Smooth muscle cell (in vitro differentiated cells): ENCODE measurements around the gene ST6GALNAC4. TPM values are rescaled to one million over a fixed set of nuclear protein-coding genes. Genes with fewer than 3 reads are reported as not detected.

ENCODE experiments used
- DNase-seq: peaks from one replicate; lab custom pipeline; 2025; ENCODE audit not compliant: unreplicated experiment; lab: John Stamatoyannopoulos, UW
- H2AFZ ChIP-seq: fragments of 200-600 bp; sonication (generic); 2 replicates; pipeline ENCODE4 v1.6.0; 2016; ENCODE audit warnings: antibody characterized with exemption, low read depth, mild to moderate bottlenecking
- H3F3A ChIP-seq: fragments of 200-600 bp; sonication (generic); 2 replicates; pipeline ENCODE4 v1.6.0; 2017; ENCODE audit warnings: antibody characterized with exemption, low read depth
- H3K27ac ChIP-seq: fragments of 200-600 bp; sonication (generic); 2 replicates; pipeline ENCODE4 v1.5.1; 2016; ENCODE audit warnings: low read depth, mild to moderate bottlenecking
- H3K27me3 ChIP-seq: fragments of 200-600 bp; sonication (generic); 2 replicates; pipeline ENCODE4 v1.6.1; 2016; ENCODE audit warnings: low read depth, mild to moderate bottlenecking
- H3K36me3 ChIP-seq: fragments of 200-600 bp; sonication (generic); 2 replicates; pipeline ENCODE4 v1.5.1; 2016; ENCODE audit warnings: low read depth
- H3K4me1 ChIP-seq: fragments of 200-600 bp; sonication (generic); 2 replicates; pipeline ENCODE4 v1.5.1; 2016; ENCODE audit warnings: low read depth
- H3K4me2 ChIP-seq: fragments of 200-600 bp; sonication (generic); 2 replicates; pipeline ENCODE4 v1.6.0; 2016; ENCODE audit warnings: mild to moderate bottlenecking
- H3K4me3 ChIP-seq: fragments of 200-600 bp; sonication (generic); 2 replicates; pipeline ENCODE4 v1.5.1; 2016; ENCODE audit warnings: mild to moderate bottlenecking
- H3K79me2 ChIP-seq: fragments of 200-600 bp; sonication (generic); 2 replicates; pipeline ENCODE4 v1.6.0; 2016; ENCODE audit warnings: low read depth, mild to moderate bottlenecking
- H3K9ac ChIP-seq: fragments of 200-600 bp; sonication (generic); 2 replicates; pipeline ENCODE4 v1.6.0; 2016; ENCODE audit warnings: low read depth
- H3K9me3 ChIP-seq: fragments of 200-600 bp; sonication (generic); replicated peaks from 2 replicates; pipeline ENCODE4 v1.5.1; 2016; ENCODE audit warnings: low read depth
- H4K20me1 ChIP-seq: fragments of 200-600 bp; sonication (generic); 2 replicates; pipeline ENCODE4 v1.6.0; 2016; ENCODE audit warnings: low read depth
- WGBS: methylation state at CpG from one replicate; pipeline ENCODE4 v1.1.7; 2016; ENCODE audit warnings: low lambda C conversion rate; 5-methylcytosine and 5-hydroxymethylcytosine counted together
- polyA plus RNA-seq: library from polyadenylated mRNA; unstranded; fragments of >200 nt; fragmentation: Nextera tagmentation; extraction: Ambion mirVana; gene quantifications from 2 replicates; pipeline ENCODE4 v1.2.1, GENCODE V29; 2016
- total RNA-seq: library from RNA; depleted of rRNA; stranded (reverse); fragments of >200 nt; gene quantifications from 2 replicates; pipeline ENCODE4 v1.2.3, GENCODE V29; 2014
- TF ChIP-seq, protein P1 (sequence below): fragments of 200-600 bp; sonication (generic); IDR thresholded peaks from 2 replicates; pipeline ENCODE4 v1.5.1; 2017; ENCODE audit warnings: borderline replicate concordance, mild to moderate bottlenecking, antibody characterized with exemption; ENCODE audit not compliant: insufficient read depth, poor library complexity, severe bottlenecking

ST6GALNAC4 gene
- total and polyA plus RNA-seq, 2 experiments from 2014 or later = 12.1 to 22.5 TPM

DNA sequence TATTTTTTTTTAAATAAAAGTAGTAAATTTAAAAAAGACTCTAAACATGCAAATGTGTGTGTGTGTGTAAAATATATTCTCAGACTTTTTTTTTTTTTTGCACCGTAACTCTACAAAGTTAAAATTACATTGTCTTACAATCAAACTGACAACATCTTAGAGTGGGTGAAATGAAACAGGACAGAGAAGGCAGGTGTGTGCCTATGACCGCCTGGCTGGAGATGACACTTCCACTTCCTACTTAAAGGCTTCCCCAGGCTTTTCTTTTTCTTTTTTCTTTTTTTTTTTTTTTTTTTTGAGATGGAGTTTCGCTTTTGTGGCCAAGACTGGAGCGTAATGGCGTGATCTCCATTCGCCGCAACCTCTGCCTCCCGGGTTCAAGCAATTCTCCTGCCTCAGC lies 36.7 kb downstream of the ST6GALNAC4 start:
- H3K27me3 ChIP-seq = no peaks in the 10 kb centered on the region
- no peaks in the 10 kb centered on the region for H3K36me3 ChIP-seq
- no peak overlapping the region for H3K9ac ChIP-seq
- TF ChIP-seq, protein P1, sequence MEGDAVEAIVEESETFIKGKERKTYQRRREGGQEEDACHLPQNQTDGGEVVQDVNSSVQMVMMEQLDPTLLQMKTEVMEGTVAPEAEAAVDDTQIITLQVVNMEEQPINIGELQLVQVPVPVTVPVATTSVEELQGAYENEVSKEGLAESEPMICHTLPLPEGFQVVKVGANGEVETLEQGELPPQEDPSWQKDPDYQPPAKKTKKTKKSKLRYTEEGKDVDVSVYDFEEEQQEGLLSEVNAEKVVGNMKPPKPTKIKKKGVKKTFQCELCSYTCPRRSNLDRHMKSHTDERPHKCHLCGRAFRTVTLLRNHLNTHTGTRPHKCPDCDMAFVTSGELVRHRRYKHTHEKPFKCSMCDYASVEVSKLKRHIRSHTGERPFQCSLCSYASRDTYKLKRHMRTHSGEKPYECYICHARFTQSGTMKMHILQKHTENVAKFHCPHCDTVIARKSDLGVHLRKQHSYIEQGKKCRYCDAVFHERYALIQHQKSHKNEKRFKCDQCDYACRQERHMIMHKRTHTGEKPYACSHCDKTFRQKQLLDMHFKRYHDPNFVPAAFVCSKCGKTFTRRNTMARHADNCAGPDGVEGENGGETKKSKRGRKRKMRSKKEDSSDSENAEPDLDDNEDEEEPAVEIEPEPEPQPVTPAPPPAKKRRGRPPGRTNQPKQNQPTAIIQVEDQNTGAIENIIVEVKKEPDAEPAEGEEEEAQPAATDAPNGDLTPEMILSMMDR = no peak
- no peaks in the 10 kb centered on the region for H4K20me1 ChIP-seq
- H3K27ac ChIP-seq = no peak overlapping the region
- no peak overlapping the region for H3K4me2 ChIP-seq
- no peaks in the 10 kb centered on the region for H3K9me3 ChIP-seq
- 82% methylated on average over 8 of the region's 8 CpGs for whole genome bisulfite sequencing
- no peak overlapping the region for H3K4me3 ChIP-seq
- no peak for DNase-seq
- H3K79me2 ChIP-seq = no peaks in the 10 kb centered on the region
- H3F3A ChIP-seq = no peaks in the 10 kb centered on the region
- no peak overlapping the region for H2AFZ ChIP-seq
- peaks cover 5% of the 10 kb centered on the region for H3K4me1 ChIP-seq

DNA sequence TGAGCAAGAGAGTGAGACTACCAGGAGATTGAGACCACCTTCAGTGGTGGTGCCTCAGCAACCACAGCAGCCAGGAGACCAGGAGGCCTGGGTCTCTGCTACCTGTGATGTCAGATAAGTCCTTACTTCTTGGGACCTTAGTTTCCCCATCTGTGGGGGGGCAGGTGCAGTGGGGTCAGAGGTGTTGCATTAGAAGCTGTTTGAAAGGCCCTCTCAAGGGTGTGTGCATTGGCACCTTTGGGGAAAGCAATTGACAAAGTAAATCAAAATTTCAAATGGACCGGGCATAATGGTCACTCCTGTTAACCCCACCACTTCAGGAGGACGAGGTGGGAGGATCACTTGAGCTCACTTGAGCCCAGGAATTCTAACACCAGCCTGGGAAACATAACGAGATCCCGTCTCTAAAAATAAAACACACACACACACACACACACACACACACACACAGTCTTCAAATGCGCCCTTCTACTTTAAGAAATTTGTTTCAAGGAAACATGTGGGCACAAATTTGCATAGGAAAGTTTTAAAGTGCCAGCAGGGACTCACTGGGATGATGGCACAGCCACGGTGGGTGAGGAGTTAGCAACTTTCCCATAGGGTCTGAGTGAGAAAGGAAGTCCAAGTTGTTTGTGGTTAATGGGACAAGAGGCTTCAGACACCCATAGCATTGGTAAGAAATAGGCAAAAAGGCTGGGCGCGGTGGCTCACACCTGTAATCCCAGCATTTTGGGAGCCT lies 38.0 kb downstream of the ST6GALNAC4 start:
- Histone ChIP-seq H3K4me1 (peaks cover 5% of the 10 kb centered on the region), H3K4me2 (no peak overlapping the region), H3K9ac (no peak overlapping the region), H3K4me3 (no peak overlapping the region), H3K27me3 (no peaks in the 10 kb centered on the region), H4K20me1 (no peaks in the 10 kb centered on the region), H2AFZ (no peak overlapping the region), H3K79me2 (no peaks in the 10 kb centered on the region), H3K36me3 (no peaks in the 10 kb centered on the region), H3F3A (no peaks in the 10 kb centered on the region), H3K27ac (no peak overlapping the region), H3K9me3 (no peaks in the 10 kb centered on the region)
- 81% methylated on average over 8 of the region's 8 CpGs for WGBS
- no peak for DNase-seq
- TF ChIP-seq, protein P1 = no peak

DNA sequence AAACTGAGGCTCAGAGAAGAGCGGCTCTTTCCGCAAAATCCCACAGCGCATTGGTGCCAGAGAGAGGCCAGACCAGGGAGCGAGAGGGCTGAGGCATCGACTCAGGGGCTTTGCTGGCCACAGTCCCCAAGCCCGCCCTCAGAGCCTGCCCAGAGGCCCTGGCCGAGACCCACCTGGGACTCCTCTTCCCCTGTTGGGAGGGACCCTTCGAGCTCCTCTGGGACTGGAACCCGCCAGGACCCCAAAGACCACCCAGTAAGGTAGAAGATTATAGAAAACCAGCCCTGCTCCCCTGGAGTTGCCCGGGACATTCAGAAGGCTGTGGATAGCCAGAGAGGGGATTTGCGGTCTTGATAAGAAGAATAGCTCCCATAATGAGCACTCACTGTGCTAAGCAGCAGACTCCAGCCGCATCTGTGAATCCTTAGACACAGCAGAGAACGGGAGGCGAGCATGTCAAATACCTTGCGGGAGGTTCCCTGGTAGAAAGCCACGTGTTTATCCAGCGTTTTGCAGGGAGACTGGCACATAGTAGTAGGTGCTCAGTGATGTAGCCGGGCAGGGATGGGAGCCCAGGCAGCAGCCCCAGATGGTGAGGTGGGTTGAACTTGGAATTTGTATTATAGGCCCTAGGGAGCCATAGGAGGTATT lies 38.7 kb downstream of the ST6GALNAC4 start:
- Histone ChIP-seq H2AFZ (peak overlapping the region; percentile 33), H3F3A (no peaks in the 10 kb centered on the region), H3K27me3 (no peaks in the 10 kb centered on the region), H3K4me3 (peak overlapping the region; percentile 58), H3K4me2 (peak overlapping the region; percentile 91), H3K9me3 (no peaks in the 10 kb centered on the region), H3K4me1 (peaks cover 5% of the 10 kb centered on the region), H3K27ac (peak overlapping the region; percentile 4), H3K36me3 (no peaks in the 10 kb centered on the region), H4K20me1 (no peaks in the 10 kb centered on the region), H3K9ac (peak overlapping the region; percentile 29), H3K79me2 (no peaks in the 10 kb centered on the region)
- TF ChIP-seq, protein P1 = no peak
- DNase-seq = no peak
- WGBS = 18% methylated on average over 18 of the region's 18 CpGs

DNA sequence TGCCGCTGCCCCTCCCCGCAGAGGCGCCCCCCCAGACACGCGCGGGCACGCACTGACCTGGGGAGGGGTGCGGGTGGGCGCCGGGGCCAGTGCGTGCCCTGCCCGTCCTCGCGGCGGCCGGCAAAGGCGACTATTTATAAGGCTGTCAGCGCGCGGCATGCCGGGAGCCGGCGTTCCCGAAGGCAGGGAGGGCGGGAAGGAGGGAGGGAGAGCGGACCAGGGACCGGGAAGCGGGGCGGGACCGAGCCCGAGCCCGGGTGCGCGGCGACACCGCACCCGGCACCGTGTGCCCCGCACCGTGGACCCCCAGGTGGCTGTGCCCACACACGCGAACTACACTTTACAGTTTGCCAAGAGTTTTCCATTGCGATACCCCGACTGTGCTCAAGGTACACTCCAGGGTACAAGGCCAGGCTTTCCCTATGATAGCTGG lies 39.3 kb downstream of the ST6GALNAC4 start, which contains the start of gene AK1:
AK1 (minus strand) TSS at position 110 of the 433 bp plus-strand sequence. CDS start 3,058 bp downstream, outside the sequence.
- Histone ChIP-seq H3F3A (no peaks in the 10 kb centered on the region), H3K36me3 (no peaks in the 10 kb centered on the region), H3K27ac (peak within 1 kb of the TSS; percentile 4), H3K79me2 (no peaks in the 10 kb centered on the region), H3K4me3 (peak within 1 kb of the TSS; percentile 58), H3K27me3 (no peaks in the 10 kb centered on the region), H3K9ac (peak within 1 kb of the TSS; percentile 29), H3K4me2 (peak within 1 kb of the TSS; percentile 91), H3K9me3 (no peaks in the 10 kb centered on the region), H3K4me1 (peaks cover 5% of the 10 kb centered on the region), H4K20me1 (no peaks in the 10 kb centered on the region), H2AFZ (peak within 1 kb of the TSS; percentile 33)
- DNase-seq = peak; percentile 59
- TF ChIP-seq, protein P1 = no peak
- 5% methylated on average over 19 of the region's 44 CpGs for WGBS
